Smooth muscle cell (in vitro differentiated cells): ENCODE measurements around the gene TMEM38B. TPM values are rescaled to one million over a fixed set of nuclear protein-coding genes. Genes with fewer than 3 reads are reported as not detected.

Experiments used
- DNase-seq: peaks from one replicate; lab custom pipeline; 2025; ENCODE audit not compliant: unreplicated experiment; lab: John Stamatoyannopoulos, UW
- H2AFZ ChIP-seq: fragments of 200-600 bp; sonication (generic); 2 replicates; pipeline ENCODE4 v1.6.0; 2016; ENCODE audit warnings: antibody characterized with exemption, low read depth, mild to moderate bottlenecking
- H3F3A ChIP-seq: fragments of 200-600 bp; sonication (generic); 2 replicates; pipeline ENCODE4 v1.6.0; 2017; ENCODE audit warnings: antibody characterized with exemption, low read depth
- H3K27ac ChIP-seq: fragments of 200-600 bp; sonication (generic); 2 replicates; pipeline ENCODE4 v1.5.1; 2016; ENCODE audit warnings: low read depth, mild to moderate bottlenecking
- H3K27me3 ChIP-seq: fragments of 200-600 bp; sonication (generic); 2 replicates; pipeline ENCODE4 v1.6.1; 2016; ENCODE audit warnings: low read depth, mild to moderate bottlenecking
- H3K36me3 ChIP-seq: fragments of 200-600 bp; sonication (generic); 2 replicates; pipeline ENCODE4 v1.5.1; 2016; ENCODE audit warnings: low read depth
- H3K4me1 ChIP-seq: fragments of 200-600 bp; sonication (generic); 2 replicates; pipeline ENCODE4 v1.5.1; 2016; ENCODE audit warnings: low read depth
- H3K4me2 ChIP-seq: fragments of 200-600 bp; sonication (generic); 2 replicates; pipeline ENCODE4 v1.6.0; 2016; ENCODE audit warnings: mild to moderate bottlenecking
- H3K4me3 ChIP-seq: fragments of 200-600 bp; sonication (generic); 2 replicates; pipeline ENCODE4 v1.5.1; 2016; ENCODE audit warnings: mild to moderate bottlenecking
- H3K79me2 ChIP-seq: fragments of 200-600 bp; sonication (generic); 2 replicates; pipeline ENCODE4 v1.6.0; 2016; ENCODE audit warnings: low read depth, mild to moderate bottlenecking
- H3K9ac ChIP-seq: fragments of 200-600 bp; sonication (generic); 2 replicates; pipeline ENCODE4 v1.6.0; 2016; ENCODE audit warnings: low read depth
- H3K9me3 ChIP-seq: fragments of 200-600 bp; sonication (generic); replicated peaks from 2 replicates; pipeline ENCODE4 v1.5.1; 2016; ENCODE audit warnings: low read depth
- H4K20me1 ChIP-seq: fragments of 200-600 bp; sonication (generic); 2 replicates; pipeline ENCODE4 v1.6.0; 2016; ENCODE audit warnings: low read depth
- CTCF ChIP-seq: fragments of 200-600 bp; sonication (generic); IDR thresholded peaks from 2 replicates; pipeline ENCODE4 v1.5.1; 2017; ENCODE audit warnings: borderline replicate concordance, mild to moderate bottlenecking, antibody characterized with exemption; ENCODE audit not compliant: insufficient read depth, poor library complexity, severe bottlenecking
- WGBS: methylation state at CpG from one replicate; pipeline ENCODE4 v1.1.7; 2016; ENCODE audit warnings: low lambda C conversion rate; 5-methylcytosine and 5-hydroxymethylcytosine counted together
- polyA plus RNA-seq: library from polyadenylated mRNA; unstranded; fragments of >200 nt; fragmentation: Nextera tagmentation; extraction: Ambion mirVana; gene quantifications from 2 replicates; pipeline ENCODE4 v1.2.1, GENCODE V29; 2016
- total RNA-seq: library from RNA; depleted of rRNA; stranded (reverse); fragments of >200 nt; gene quantifications from 2 replicates; pipeline ENCODE4 v1.2.3, GENCODE V29; 2014

Gene TMEM38B
- total and polyA plus RNA-seq, 2 experiments from 2014 or later: 15.9 to 28.4 TPM

GRCh38 chr9:105693435-105694189 is 729 bp upstream of the TMEM38B start:
- Histone ChIP-seq H3K36me3 (no peaks in the 10 kb centered on the region), H2AFZ (peak overlapping the region; percentile 95), H4K20me1 (no peaks in the 10 kb centered on the region), H3K4me3 (peak overlapping the region; percentile 75), H3K4me1 (peaks cover 18% of the 10 kb centered on the region), H3K27me3 (peaks cover 25% of the 10 kb centered on the region), H3K9ac (peak overlapping the region; percentile 38), H3K27ac (no peak overlapping the region), H3K4me2 (peak overlapping the region; percentile 97), H3K9me3 (no peaks in the 10 kb centered on the region), H3F3A (no peaks in the 10 kb centered on the region), H3K79me2 (peaks cover 21% of the 10 kb centered on the region)
- WGBS: 18% methylated on average over 15 of the region's 15 CpGs
- DNase-seq: no peak
- no peak for TF ChIP-seq CTCF

GRCh38 chr9:105694848-105695581 is 674 bp downstream of the TMEM38B start:
- no peaks in the 10 kb centered on the region for H4K20me1 ChIP-seq
- H3K4me2 ChIP-seq: peak overlapping the region; percentile 97
- H3K9ac ChIP-seq: peak overlapping the region; percentile 59
- WGBS: 6% methylated on average over 40 of the region's 42 CpGs
- peak overlapping the region; percentile 75 for H3K4me3 ChIP-seq
- TF ChIP-seq CTCF: no peak
- peak overlapping the region; percentile 94 for H2AFZ ChIP-seq
- H3K79me2 ChIP-seq: peaks cover 30% of the 10 kb centered on the region
- H3K9me3 ChIP-seq: no peaks in the 10 kb centered on the region
- H3K4me1 ChIP-seq: peaks cover 18% of the 10 kb centered on the region
- H3K36me3 ChIP-seq: no peaks in the 10 kb centered on the region
- peaks cover 25% of the 10 kb centered on the region for H3K27me3 ChIP-seq
- H3K27ac ChIP-seq: peak overlapping the region; percentile 49
- DNase-seq: peak; percentile 69
- no peaks in the 10 kb centered on the region for H3F3A ChIP-seq

- no peak for DNase-seq
- H3K36me3 ChIP-seq: no peaks in the 10 kb centered on the region
- no peak for TF ChIP-seq CTCF
These were observed 2.0 kb downstream of the TMEM38B start for GRCh38 chr9:105696219-105696793.

More at GRCh38 chr9:105696219-105696793, 2.0 kb downstream of the TMEM38B start:
- H2AFZ ChIP-seq: no peak overlapping the region
- no peaks in the 10 kb centered on the region for H3F3A ChIP-seq
- no peaks in the 10 kb centered on the region for H3K9me3 ChIP-seq
- no peak overlapping the region for H3K9ac ChIP-seq
- H3K4me1 ChIP-seq: peaks cover 18% of the 10 kb centered on the region
- peaks cover 39% of the 10 kb centered on the region for H3K79me2 ChIP-seq
- H3K4me3 ChIP-seq: no peak overlapping the region
- H4K20me1 ChIP-seq: no peaks in the 10 kb centered on the region
- 95% methylated on average over 12 of the region's 12 CpGs for WGBS
- H3K4me2 ChIP-seq: no peak overlapping the region
- peaks cover 25% of the 10 kb centered on the region for H3K27me3 ChIP-seq
- H3K27ac ChIP-seq: no peak overlapping the region
